T-helper 1 cell treated with Interleukin-12 subunit alpha and Interleukin-12 subunit beta and Interleukin-4 antibody, amounts not matched to agents 30 μg/mL and 1 μg/mL, for 36 hours (primary cell): ENCODE data around the gene RUSC1.
"Not testable (repeated sequence)": the region's sequence is repeated elsewhere in the genome, so short reads cannot be mapped to it uniquely, and the experiment has no call there.

Experiments
- H3K27ac Mint-ChIP-seq: one replicate; pipeline ENCODE4 v1.8.0; 2021; ENCODE audit warnings: mild to moderate bottlenecking, mixed read lengths
- H3K27me3 Mint-ChIP-seq: one replicate; pipeline ENCODE4 v1.8.0; 2021; ENCODE audit warnings: low read depth, mixed read lengths
- H3K36me3 Mint-ChIP-seq: one replicate; pipeline ENCODE4 v1.8.0; 2021; ENCODE audit warnings: low read depth, mixed read lengths
- H3K4me1 Mint-ChIP-seq: one replicate; pipeline ENCODE4 v1.8.0; 2021; ENCODE audit warnings: low read depth, mixed read lengths
- H3K4me3 Mint-ChIP-seq: one replicate; pipeline ENCODE4 v1.8.0; 2021; ENCODE audit warnings: mild to moderate bottlenecking, moderate library complexity, mixed read lengths
- H3K9me3 Mint-ChIP-seq: one replicate; pipeline ENCODE4 v1.8.0; 2021; ENCODE audit warnings: mixed read lengths

RUSC1 gene

DNA sequence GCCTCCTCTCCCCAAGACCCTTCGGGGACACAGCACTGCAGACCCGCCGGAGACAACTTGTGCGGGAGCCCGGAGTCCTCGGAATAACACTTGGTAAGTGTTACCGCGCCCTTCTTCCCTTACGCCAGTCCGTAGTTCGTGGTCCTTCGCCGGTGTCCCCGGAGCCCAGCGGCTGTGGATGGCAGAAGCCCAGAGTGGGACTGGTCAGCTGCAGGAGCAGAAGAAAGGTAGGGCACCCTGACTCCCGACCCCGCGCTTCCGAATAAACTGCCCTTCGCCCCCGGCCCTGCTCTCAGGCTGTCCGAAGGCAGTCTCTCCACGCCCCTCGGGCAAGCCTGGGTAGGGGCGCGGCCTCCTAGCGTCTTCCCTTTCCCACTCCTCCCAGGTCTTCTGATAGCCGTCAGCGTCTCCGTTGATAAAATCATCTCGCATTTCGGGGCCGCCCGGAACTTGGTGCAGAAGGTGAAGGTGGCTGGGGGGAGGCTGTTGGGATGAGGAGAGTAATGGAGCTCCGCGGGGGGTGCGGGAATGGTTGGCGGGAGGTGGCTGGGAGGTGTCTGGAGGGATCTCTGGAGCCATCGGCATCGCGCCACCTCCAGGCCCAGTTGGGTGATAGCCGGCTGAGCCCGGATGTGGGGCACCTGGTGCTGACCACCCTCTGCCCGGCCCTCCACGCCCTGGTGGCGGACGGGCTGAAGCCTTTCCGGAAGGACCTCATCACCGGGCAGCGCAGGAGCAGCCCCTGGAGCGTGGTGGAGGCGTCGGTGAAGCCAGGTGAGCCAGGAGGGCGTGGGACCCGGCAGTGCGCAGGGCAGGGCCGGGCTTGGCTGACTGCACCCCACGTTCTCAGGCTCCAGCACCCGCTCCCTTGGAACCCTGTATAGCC, 4.3 kb downstream of the RUSC1 start:
- Mint-ChIP-seq H3K4me1 (peaks cover 20% of the 10 kb centered on the region), H3K4me3 (peak overlapping the region; percentile 90), H3K27ac (peak overlapping the region; percentile 18), H3K36me3 (peaks cover 4% of the 10 kb centered on the region), H3K9me3 (no peaks in the 10 kb centered on the region), H3K27me3 (no peaks in the 10 kb centered on the region)

DNA sequence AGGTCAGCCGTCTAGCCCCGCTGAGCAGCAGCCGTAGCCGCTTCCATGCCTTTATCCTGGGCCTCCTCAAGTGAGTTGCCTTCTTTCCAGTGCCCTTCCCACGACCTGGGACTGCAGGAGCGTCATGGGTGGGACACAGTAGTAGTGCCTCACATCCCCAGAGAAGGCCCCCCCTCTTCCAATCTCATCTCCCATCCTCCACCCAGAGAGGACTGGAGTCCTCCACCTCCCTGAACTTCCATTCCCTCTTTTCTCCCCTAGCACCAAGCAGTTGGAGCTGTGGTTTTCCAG, 4.9 kb downstream of the RUSC1 start:
- Mint-ChIP-seq H3K4me3 (peak overlapping the region; percentile 61), H3K27me3 (no peaks in the 10 kb centered on the region), H3K27ac (peak overlapping the region; percentile 5)

DNA sequence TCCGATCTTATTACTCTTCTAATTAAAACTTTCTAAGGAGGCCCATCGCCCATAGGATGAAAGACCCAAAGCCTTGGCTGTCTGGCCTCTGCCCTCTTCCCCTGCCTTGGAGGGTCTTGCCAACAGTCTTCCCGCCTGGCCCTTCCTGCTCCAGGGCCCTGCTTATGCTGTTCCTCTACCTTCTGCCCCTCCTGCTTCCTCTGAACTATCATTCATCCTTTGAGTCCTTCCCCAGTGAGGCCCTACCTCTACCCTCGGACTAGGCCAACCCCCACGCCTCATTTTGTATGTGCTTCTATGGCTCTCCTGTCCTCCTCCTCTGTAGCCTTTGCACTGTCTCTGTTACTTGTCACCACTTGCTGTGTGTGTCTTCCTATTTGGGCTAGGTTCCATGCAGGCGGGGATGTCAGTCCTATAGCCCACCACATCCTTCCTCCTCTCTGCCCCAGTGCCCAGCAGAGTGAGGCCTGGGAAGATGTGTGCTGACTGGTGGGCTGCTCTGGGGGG, 5.4 kb downstream of the RUSC1 start:
- Mint-ChIP-seq H3K4me1 (peaks cover 9% of the 10 kb centered on the region), H3K27ac (peak overlapping the region; percentile 5), H3K9me3 (no peaks in the 10 kb centered on the region), H3K27me3 (no peaks in the 10 kb centered on the region), H3K36me3 (peaks cover 6% of the 10 kb centered on the region), H3K4me3 (peak overlapping the region; percentile 61)

More for the DNA sequence above, 4.9 kb downstream of the RUSC1 start:
- Mint-ChIP-seq H3K4me1 (peaks cover 14% of the 10 kb centered on the region), H3K9me3 (no peaks in the 10 kb centered on the region), H3K36me3 (peaks cover 1% of the 10 kb centered on the region)

DNA sequence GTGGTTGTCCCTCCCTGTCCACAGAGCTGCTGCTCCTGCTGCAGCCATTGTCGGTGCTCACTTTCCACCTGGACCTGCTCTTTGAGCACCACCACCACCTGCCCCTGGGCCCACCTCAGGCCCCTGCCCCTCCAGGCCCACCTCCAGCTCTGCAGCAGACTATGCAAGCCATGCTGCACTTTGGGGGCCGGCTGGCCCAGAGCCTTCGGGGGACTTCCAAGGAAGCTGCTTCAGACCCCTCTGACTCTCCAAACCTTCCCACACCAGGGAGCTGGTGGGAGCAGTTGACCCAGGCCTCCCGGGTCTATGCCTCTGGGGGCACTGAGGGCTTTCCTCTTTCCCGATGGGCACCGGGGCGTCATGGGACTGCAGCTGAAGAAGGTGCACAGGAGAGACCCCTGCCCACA, 5.9 kb downstream of the RUSC1 start:
- H3K9me3 Mint-ChIP-seq = no peaks in the 10 kb centered on the region
- H3K4me3 Mint-ChIP-seq = no peak overlapping the region
- H3K27me3 Mint-ChIP-seq = no peaks in the 10 kb centered on the region
- peaks cover 8% of the 10 kb centered on the region for H3K36me3 Mint-ChIP-seq
- H3K27ac Mint-ChIP-seq = no peak overlapping the region
- peaks cover 7% of the 10 kb centered on the region for H3K4me1 Mint-ChIP-seq

DNA sequence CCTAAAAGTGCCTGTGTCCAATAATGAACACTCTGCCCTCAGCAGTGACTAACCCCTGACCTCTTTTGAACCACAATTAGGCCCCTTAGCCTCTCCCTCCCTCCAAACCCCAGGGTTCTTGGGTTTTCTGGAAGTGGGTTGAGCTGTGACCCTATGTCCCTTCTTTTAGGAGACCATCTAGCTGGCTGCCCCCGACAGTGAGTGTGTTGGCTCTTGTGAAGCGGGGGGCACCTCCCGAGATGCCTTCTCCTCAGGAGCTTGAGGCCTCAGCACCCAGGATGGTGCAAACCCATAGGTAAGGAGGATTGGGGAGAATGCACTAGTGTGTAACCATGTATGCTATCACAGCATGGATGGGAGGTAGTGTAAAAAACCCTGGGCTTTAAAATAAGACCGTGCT, 7.3 kb downstream of the RUSC1 start:
- Mint-ChIP-seq H3K36me3 (peaks cover 8% of the 10 kb centered on the region), H3K4me1 (peaks cover 7% of the 10 kb centered on the region), H3K27ac (no peak overlapping the region), H3K9me3 (no peaks in the 10 kb centered on the region), H3K27me3 (no peaks in the 10 kb centered on the region), H3K4me3 (no peak overlapping the region)

DNA sequence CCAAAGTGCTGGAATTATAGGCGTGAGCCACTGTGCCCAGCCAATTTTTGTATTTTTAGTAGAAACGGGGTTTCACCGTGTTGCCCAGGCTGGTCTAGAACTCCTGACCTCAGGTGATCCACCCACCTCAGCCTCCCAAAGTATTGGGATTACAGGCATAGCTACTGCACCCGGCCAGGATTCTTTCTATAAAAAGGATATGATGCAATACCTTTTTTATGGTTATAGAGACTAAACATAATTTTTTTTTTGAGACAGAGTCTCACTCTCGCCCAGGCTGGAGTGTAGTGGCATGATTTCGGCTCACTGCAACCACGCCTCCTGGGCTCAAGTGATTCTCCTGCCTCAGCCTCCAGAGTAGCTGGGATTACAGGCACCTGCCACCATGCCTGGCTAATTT, 8.2 kb downstream of the RUSC1 start:
- H3K4me3 Mint-ChIP-seq, H3K27ac Mint-ChIP-seq, H3K4me1 Mint-ChIP-seq, H3K27me3 Mint-ChIP-seq, H3K9me3 Mint-ChIP-seq: not testable (repeated sequence)
- H3K36me3 Mint-ChIP-seq = peaks cover 12% of the 10 kb centered on the region

DNA sequence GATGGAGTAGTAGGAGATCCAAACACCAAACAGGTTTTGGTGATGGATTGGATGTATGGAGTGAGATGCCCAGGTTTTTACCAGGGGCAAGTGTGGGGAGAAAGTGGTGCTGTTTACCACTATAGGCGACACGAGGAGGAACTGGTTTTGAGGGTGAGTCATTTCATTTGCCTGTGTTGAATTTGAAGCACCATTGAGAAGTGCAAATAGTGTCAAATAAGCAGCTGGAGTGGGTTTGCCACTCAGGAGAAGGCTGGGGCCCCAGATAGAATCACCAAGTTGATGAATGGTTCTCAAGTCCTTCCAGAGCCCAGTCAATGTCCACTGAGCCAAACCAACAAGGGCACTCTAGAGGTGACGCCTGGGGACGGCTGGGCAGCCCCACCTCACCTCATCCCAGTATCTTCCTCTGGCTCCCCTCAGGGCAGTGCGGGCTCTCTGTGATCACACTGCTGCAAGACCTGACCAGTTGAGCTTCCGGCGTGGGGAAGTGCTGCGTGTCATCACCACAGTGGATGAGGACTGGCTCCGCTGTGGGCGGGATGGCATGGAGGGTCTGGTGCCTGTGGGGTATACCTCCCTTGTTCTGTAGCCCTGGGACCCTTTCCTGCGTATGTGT, 9.4 kb downstream of the RUSC1 start:
- Mint-ChIP-seq H3K9me3 (no peaks in the 10 kb centered on the region), H3K27ac (no peak overlapping the region), H3K4me3 (no peak overlapping the region), H3K36me3 (peaks cover 16% of the 10 kb centered on the region), H3K4me1 (peaks cover 9% of the 10 kb centered on the region), H3K27me3 (no peaks in the 10 kb centered on the region)

DNA sequence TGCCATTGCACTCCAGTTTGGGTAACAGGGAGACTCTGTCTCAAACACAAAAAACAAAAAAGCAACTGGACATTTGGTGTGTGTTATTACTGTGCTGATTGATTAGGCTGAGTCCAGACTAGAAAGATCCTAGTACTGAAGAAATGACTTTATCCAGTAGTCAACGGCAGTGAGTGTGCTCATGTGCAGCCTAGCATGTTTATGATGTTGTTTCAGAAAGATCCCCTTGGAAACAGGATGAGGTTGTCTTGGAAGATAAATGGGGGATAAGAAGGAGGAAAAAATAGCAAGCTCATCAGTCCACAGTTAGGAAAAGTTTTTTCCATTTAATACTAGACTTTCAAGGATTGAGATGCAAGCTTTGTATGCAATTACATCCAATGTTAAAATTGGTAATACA, 14.3 kb downstream of the RUSC1 start:
- Mint-ChIP-seq H3K4me1 (peaks cover 2% of the 10 kb centered on the region), H3K4me3 (no peak overlapping the region), H3K27ac (no peak overlapping the region), H3K36me3 (peaks cover 47% of the 10 kb centered on the region), H3K27me3 (no peaks in the 10 kb centered on the region), H3K9me3 (no peaks in the 10 kb centered on the region)

DNA sequence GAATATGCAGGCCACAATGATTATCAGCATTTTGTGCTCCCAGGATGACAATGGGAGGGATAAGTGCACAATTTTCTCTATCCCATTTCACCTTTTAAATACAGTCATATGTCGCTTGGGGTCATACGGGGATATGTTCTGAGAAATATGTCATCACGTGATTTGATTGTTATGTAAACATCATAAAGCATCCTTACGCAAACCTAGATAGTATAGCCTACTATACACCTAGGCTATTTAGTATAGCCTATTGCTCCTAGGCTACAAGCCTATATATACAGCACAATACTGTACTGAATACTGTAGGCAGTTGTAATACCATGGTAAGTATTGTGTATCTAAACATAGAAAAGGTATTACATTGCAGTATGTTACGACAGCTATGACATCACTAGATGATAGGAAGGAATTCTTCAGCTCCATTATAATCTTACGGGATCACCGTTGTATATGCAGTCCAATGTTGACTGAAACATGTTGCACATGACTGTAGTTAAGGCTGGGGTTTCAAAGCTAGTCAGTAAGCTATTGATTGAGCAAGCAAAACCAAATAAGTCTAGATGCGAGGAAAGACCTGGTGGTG, 18.9 kb downstream of the RUSC1 start:
- no peak overlapping the region for H3K27ac Mint-ChIP-seq
- H3K4me1 Mint-ChIP-seq = no peaks in the 10 kb centered on the region
- no peak overlapping the region for H3K4me3 Mint-ChIP-seq
- no peaks in the 10 kb centered on the region for H3K9me3 Mint-ChIP-seq
- peaks cover 59% of the 10 kb centered on the region for H3K36me3 Mint-ChIP-seq
- H3K27me3 Mint-ChIP-seq = no peaks in the 10 kb centered on the region

DNA sequence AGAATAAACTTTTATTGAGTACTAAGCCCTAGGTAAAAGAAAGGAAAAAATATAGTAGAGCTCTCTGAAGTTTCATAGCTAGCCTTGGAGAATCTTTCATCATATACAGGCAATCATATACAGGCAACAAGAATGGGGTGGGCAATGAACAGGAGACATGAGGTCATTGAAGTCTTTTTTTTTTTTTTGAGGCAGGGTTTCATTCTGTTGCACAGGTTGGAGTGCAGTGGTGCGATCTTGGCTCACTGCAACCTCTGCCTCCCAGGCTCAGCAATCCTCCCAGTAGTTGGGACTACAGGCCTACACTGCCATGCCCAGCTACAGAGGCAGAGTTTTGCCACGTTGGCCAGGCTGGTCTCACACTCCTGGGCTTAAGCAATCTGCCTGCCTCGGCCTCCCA, 22.1 kb downstream of the RUSC1 start:
- Mint-ChIP-seq H3K4me3 (no peak overlapping the region), H3K36me3 (peaks cover 51% of the 10 kb centered on the region), H3K27ac (no peak overlapping the region), H3K27me3 (no peaks in the 10 kb centered on the region), H3K4me1 (no peaks in the 10 kb centered on the region), H3K9me3 (no peaks in the 10 kb centered on the region)

DNA sequence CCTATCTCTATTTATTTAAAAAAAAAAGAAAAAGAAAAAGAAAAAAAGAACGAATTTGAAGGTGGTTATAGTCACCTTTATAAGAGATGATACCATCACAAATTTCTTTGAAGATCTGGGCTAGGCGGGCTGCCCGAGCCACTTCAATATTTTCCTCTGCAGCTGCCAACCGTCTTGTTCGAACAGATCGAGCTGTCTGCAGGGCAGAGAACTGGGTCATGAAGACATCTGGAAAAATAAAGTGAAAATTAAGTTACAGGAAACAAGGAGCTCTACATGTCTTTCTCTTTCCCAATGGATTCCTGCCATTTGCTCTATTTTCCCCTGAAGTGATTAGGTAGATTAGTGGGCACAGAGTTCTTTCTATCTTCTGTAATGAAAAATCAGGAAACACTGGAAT, 31.9 kb downstream of the RUSC1 start:
- Mint-ChIP-seq H3K4me1 (no peaks in the 10 kb centered on the region), H3K4me3 (no peak overlapping the region), H3K9me3 (no peaks in the 10 kb centered on the region), H3K27me3 (no peaks in the 10 kb centered on the region), H3K27ac (no peak overlapping the region), H3K36me3 (peaks cover 34% of the 10 kb centered on the region)

DNA sequence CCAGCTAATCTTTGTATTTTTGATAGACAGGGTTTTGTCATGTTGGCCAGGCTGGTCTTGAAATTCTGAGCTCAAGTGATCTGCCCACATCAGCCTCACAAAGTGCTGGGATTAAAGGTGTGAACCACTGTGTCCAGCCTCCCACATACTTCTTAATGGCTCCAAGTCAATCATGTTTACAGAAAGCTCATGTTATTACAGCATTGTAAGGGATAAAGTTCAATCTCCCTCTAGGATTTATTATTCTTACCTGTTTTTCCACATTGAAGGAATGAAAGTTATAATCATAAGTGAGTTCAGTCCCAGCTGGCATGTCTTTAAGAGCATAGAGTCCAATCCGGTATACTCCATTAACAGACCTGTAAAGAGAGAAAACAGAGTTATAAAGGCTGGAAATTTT, 39.4 kb downstream of the RUSC1 start:
- Mint-ChIP-seq H3K27ac (no peak overlapping the region), H3K27me3 (no peaks in the 10 kb centered on the region), H3K36me3 (peaks cover 16% of the 10 kb centered on the region), H3K4me3 (no peak overlapping the region), H3K4me1 (no peaks in the 10 kb centered on the region), H3K9me3 (no peaks in the 10 kb centered on the region)

DNA sequence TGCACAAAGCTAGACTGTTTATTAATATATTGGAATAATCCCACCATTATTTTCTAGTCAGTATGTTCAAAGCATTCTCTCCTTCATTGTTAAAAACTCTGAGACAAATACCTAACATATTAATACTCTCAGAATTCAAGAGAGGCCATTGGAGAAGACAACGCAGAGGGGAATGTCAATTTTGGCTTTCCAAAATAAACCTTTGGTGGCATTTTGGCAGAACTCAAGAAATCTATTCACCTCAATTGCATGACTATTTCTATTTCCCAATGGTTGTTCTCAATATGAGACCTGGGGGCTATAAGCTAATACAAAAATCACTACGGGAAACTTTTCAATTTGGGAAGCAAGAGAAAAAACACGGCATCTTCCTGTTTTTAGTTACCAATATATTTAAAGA, 58.5 kb downstream of the RUSC1 start:
- H3K27ac Mint-ChIP-seq = no peak overlapping the region
- peaks cover 7% of the 10 kb centered on the region for H3K4me1 Mint-ChIP-seq
- H3K4me3 Mint-ChIP-seq = no peak overlapping the region
- H3K9me3 Mint-ChIP-seq = no peaks in the 10 kb centered on the region
- H3K27me3 Mint-ChIP-seq = no peaks in the 10 kb centered on the region
- H3K36me3 Mint-ChIP-seq = peaks cover 30% of the 10 kb centered on the region

DNA sequence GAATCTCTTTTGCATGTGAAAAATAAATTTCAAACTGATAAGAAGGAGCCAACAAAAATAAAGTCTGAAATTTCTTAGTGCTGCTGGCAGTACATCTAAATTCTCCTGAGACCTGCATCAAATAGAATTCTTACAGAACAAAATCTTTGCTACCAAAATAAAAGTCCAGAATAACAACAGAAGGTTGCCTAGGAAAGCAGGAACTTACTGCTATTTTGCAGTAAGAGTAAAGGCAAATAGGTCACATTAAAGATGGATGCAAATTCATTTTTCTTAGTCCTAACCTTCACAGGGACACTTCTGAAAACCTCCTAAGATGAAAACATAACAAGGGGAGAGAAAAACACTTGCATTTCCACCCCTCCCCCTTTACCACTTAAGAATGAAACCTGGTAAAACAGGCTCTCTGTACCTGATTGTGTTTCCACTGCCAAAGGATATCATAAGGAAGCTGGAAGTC, 59.0 kb downstream of the RUSC1 start:
- Mint-ChIP-seq H3K9me3 (no peaks in the 10 kb centered on the region), H3K36me3 (peaks cover 30% of the 10 kb centered on the region), H3K27ac (no peak overlapping the region), H3K27me3 (no peaks in the 10 kb centered on the region), H3K4me3 (no peak overlapping the region), H3K4me1 (peaks cover 7% of the 10 kb centered on the region)
